GM21390 (cell line): Measurements from ENCODE around the gene GPANK1.

Source experiments
- ATAC-seq: cut with Tn5 transposase; IDR thresholded peaks from one replicate; pipeline ENCODE4 v1.9.1; 2021; ENCODE audit not compliant: unreplicated experiment

The GPANK1 gene

GRCh38 chr6:31642798-31643570 lies 21.8 kb downstream of the GPANK1 start:
- no peak for ATAC-seq

DNA sequence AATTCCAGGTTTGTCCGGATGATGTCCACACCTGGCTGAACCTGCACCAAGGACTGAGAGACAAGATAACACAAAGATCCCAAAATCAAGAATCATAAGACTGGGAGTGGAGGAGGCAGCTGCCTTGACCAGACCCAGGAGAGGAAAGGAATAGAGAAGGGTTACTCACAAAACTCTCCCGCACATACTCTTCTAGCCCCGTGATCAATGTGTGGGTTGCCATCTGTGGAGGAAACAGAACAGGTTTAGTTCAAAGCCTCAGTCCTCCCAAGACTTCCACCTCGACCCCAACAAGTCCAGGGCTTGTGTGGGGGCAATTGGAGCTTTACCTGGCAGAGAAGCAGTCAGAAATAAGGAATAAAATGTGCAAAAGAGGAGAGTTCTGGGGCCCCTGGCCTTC lies 23.4 kb downstream of the GPANK1 start:
- ATAC-seq: no peak

GRCh38 chr6:31640612-31641011 lies 24.2 kb downstream of the GPANK1 start:
- ATAC-seq: no peak

DNA sequence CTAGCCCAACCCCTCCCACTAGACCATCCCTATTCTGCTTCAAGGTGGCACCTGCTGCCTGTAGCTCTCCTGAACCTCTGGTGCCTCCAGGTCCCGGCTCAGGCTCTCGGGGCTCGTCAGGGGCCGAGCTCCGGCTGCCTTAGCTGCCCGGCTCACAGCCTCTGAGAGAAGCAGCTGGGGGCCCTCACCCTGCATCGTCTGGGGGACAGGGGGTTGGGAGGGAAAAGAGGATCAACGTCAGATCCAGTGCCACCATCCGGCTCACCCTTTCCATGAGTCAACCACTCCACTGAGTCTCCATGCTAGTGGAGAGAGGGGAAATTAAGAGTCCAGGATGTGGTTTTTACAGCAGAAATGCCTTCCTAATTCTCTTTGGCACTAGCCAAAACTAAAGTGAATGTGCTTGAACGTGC lies 25.3 kb downstream of the GPANK1 start:
- ATAC-seq: no peak

DNA sequence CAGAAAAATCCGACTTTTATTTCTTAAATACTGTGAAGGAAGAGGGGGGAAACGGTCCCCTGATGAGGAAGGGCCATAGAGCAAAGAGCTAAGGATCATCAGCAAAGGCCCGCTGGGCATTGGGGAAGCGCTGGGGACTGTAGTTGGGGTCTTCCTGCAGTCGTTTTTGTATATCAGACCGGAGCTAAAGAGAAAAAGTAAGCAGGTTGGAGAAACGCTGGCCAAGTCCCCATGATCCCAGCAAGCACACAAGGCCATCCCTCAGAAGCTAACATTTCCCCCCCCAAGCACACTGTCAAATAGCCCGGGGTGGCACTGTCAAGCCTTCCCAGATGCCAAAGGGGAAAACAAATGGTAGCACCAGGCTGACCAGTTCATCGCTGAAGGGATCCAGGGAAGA lies 25.8 kb downstream of the GPANK1 start:
- ATAC-seq: no peak

GRCh38 chr6:31636698-31637596 lies 27.9 kb downstream of the GPANK1 start:
- no peak for ATAC-seq

DNA sequence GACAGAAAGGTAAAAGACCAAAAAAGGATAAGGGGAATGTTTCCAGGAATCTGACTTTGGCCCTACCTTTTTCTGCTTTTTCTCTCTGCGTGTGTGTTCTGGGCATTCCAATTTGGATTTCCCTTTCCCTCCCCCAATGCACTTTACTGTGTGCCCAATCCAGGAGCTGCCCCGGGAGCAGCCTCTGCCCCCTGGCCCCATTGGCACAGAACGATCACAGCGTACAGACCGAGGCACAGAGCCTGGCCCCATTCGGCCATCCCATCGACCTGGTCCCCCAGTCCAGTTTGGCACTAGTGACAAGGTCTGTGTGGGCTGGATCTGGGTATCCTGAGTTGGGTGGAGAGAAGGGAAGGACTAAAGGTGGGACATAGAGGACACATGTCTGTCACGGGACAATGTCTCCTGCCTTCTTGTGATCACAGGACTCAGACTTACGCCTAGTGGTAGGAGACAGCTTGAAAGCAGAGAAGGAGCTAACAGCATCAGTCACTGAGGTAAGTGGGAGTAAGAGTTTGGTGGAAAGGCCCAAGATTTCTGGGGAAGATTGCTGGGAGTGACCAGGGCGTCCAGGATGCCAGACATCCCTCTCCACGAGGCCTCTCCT lies 29.7 kb downstream of the GPANK1 start:
- ATAC-seq: no peak

DNA sequence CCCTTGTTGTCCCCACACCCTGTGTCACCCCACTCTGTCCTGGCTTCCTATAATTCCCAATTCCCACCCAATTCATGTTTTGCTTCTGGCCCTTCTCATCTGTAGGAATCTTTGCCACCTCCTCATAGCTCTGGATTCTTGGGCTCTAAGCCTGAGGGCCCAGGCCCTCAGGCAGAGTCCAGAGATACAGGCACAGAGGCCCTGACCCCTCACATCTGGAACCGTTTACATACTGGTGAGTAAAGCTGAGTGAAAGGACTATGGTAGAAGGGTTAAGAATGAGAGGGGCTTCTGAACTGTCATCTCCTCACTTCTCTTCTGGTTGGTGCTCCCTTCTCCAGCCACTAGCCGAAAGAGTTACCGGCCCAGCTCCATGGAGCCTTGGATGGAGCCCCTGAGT lies 30.7 kb downstream of the GPANK1 start:
- ATAC-seq: no peak

GRCh38 chr6:31633447-31633846 lies 31.4 kb downstream of the GPANK1 start:
- no peak for ATAC-seq

- no peak for ATAC-seq
Measured at GRCh38 chr6:31632279-31632946, 32.4 kb downstream of the GPANK1 start.

- no peak for ATAC-seq
Measured at GRCh38 chr6:31631681-31632278, 33.0 kb downstream of the GPANK1 start.

DNA sequence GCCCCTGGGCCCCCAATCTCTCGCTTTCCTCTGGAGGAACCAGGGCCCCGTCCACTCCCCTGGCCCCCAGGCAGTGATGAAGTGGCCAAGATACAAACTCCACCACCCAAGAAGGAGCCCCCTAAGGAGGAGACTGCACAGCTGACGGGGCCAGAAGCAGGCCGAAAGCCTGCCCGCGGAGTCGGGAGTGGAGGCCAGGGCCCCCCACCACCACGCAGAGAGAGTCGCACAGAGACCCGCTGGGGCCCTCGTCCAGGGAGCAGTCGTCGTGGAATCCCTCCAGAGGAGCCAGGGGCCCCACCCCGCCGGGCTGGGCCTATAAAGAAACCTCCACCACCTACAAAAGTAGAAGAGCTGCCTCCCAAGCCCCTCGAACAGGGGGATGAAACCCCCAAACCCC lies 33.6 kb downstream of the GPANK1 start:
- no peak for ATAC-seq

DNA sequence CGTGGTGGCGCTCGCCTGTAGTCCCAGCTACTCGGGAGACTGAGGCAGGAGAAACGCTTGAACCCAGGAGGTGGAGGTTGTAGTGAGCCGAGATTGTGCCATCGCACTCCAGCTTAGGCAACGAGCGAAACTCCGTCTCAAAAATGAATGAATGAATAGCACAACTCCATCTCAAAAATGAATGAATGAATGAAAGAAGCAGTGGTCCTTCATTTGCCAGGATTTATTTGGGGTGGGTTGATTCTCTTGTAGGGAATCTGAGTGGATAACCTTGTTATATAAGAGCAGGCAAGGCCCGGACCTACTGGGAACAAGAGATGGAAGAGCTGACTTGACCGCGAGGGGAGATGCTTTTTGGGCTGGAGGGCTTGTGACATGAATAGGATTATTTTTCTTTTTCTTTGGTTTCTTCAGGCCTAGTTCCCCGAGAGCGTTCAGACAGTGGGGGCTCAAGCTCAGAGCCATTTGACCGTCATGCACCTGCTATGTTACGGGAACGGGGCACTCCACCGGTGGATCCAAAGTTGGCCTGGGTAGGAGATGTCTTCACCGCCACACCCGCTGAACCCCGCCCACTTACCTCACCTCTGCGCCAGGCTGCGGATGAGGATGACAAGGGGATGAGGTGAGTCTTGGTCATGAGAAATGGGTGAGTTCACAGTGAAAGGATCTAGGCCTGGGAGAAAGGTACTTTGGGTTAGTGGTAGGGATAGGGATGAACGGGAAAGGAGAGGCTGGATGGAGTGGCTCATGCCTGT lies 34.4 kb downstream of the GPANK1 start:
- ATAC-seq: no peak

DNA sequence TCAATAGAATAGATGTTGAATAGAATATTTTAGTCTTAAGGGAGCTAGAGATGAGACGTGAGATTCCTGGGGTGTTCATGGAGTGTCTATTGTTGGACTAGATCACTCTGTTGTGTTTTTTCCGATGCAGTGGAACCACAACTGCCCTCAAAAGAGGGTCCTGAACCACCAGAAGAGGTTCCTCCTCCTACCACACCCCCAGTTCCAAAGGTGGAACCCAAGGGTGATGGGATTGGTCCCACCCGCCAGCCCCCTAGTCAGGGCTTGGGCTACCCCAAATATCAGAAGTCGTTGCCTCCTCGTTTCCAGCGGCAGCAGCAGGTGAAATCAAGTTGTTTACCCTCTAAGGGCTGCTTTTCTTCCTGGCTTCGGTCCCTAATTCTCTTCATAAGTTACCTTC lies 35.8 kb downstream of the GPANK1 start:
- ATAC-seq: no peak

DNA sequence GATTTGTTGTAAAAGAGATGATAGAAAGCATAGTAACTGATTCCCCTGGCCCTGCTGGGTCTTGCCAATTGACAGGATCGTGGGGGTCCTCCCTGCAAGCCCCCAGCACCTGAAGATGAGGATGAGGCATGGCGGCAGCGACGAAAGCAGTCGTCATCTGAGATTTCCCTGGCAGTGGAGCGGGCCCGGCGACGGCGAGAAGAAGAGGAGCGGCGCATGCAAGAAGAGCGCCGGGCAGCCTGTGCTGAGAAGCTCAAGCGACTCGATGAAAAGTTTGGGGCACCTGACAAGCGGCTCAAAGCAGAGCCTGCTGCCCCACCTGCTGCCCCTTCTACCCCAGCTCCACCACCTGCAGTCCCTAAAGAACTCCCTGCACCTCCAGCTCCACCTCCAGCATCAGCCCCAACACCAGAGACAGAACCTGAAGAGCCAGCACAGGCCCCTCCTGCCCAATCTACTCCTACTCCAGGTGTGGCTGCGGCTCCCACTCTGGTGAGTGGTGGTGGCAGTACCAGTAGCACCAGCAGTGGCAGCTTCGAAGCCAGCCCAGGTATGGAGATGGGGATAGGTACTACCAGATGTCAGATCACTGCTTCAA lies 37.0 kb downstream of the GPANK1 start:
- ATAC-seq: no peak

DNA sequence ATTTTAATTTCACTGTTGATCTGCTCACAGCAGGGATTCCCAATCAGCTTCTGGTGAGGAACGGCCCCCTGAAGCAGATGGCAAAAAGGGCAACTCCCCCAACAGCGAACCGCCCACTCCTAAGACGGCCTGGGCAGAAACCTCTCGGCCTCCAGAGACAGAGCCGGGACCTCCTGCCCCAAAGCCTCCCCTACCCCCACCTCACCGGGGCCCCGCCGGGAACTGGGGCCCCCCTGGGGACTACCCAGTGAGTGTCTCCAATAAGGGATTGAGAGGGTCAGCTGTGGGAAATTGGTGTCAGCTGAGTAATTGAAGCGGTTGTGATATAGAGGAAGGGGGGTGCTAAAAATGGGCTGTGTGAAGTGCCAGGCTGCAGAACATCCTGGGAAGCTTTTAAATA lies 37.8 kb downstream of the GPANK1 start:
- no peak for ATAC-seq

DNA sequence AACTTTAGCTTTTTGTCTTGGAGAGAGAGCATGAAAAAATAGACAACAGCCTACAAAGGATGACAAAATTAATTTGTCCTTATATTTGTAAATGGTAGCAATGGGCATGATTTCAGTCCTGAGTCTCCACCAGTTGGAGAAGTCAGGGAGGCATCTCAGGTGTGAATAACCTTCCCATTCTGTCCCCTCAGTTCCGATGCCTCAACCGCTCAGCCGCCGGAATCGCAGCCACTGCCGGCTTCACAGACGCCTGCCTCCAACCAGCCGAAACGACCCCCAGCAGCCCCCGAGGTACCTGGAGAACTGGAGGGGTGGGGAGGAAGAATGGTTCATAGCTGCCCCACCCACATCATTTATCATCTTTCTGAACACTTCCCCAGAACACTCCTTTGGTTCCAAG lies 40.7 kb downstream of the GPANK1 start:
- no peak for ATAC-seq

DNA sequence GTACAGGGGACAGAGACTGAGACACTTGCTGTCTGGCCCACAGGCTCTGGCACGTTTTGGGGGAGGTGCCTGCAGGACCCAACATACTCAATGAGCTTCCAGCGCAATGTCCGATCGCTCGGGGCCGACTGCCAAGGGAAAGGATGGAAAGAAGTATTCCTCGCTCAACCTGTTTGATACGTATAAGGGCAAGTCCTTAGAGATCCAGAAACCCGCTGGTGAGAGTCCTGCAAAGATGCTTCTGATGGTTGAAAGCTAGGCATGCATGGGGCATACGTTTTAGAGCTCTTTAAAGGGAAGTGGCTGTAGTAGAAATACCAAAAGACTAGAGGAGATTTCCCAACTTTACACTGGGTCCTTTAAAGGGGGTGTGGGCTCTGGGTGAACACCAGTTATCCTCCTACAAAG lies 42.1 kb downstream of the GPANK1 start:
- no peak for ATAC-seq

DNA sequence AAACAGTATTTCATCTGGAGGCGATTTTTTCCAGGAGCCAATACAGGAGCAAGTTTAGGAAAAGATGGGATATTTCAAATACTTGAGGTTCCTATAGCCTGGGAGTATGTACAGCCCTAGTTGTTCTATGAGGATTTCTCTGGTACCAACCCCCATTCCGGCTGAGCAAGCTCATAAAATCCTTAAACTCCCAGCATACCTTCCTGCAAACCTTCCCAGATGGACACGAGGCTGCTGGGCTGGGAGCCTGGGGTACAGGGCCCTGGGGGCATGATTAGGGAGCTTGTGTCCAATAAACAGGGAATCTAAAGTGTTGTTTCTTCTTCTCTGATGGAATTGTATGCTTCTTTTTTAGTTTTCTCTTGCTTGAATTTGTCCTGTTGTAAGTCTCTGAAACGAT lies 42.8 kb downstream of the GPANK1 start:
- ATAC-seq: no peak
